GM12872 (cell line): Measurements from ENCODE around the gene BACE1-AS.

Source experiments
- TF ChIP-seq, protein P1 (sequence below): IDR thresholded peaks from 3 replicates; pipeline ENCODE4 v1.5.1; 2011; ENCODE audit warnings: low read depth, mild to moderate bottlenecking, low read length, moderate library complexity; ENCODE audit not compliant: insufficient read depth

Gene BACE1-AS

GRCh38 chr11:117259417-117259816, 31.7 kb upstream of the BACE1-AS start:
- TF ChIP-seq, protein P1, sequence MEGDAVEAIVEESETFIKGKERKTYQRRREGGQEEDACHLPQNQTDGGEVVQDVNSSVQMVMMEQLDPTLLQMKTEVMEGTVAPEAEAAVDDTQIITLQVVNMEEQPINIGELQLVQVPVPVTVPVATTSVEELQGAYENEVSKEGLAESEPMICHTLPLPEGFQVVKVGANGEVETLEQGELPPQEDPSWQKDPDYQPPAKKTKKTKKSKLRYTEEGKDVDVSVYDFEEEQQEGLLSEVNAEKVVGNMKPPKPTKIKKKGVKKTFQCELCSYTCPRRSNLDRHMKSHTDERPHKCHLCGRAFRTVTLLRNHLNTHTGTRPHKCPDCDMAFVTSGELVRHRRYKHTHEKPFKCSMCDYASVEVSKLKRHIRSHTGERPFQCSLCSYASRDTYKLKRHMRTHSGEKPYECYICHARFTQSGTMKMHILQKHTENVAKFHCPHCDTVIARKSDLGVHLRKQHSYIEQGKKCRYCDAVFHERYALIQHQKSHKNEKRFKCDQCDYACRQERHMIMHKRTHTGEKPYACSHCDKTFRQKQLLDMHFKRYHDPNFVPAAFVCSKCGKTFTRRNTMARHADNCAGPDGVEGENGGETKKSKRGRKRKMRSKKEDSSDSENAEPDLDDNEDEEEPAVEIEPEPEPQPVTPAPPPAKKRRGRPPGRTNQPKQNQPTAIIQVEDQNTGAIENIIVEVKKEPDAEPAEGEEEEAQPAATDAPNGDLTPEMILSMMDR, result no peak

GRCh38 chr11:117265745-117266144, 25.4 kb upstream of the BACE1-AS start:
- TF ChIP-seq, protein P1, result no peak

DNA sequence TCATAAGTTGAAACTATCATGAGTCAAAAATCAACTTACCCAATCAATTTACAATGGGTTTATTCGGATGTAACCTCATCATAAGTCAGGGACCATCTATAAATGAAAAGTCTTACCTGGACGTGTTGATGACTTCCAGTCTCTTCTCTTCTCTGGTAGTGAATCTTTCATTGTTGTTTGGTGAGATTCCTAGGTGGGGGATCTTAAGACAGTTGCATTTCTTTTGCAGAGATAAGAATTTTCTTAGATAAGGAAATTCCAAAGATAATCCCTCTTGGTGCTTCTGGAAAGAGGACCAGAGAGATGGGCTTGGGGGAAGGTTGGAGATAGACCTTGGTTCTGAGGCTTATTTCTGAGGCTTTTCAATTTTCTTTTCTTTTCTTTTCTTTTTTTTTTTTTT, 21.3 kb upstream of the BACE1-AS start:
- TF ChIP-seq, protein P1, result no peak

DNA sequence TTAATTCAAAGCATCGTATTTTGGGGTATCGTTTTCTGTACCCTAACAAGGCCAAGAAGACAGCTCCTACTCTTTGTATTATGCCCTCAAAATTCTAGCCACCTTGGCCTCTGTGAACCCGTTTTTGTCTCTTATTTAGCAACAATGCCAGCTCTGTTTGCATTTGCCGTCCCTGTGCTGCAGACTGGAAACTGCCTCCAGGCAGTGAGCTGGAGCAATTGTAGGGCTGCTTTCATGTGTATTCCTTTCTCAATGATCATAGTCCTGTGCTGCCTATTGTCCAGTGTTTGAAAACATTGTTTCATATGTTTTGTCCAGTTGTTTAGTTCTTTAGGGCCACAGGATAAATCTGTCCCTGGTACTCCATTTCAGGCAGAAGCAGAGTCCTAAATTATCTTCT, 19.9 kb upstream of the BACE1-AS start:
- TF ChIP-seq, protein P1, result no peak

- TF ChIP-seq, protein P1, result no peak
These were observed 17.4 kb upstream of the BACE1-AS start for GRCh38 chr11:117273550-117274289.

GRCh38 chr11:117278347-117278746, 12.8 kb upstream of the BACE1-AS start:
- TF ChIP-seq, protein P1, result no peak

DNA sequence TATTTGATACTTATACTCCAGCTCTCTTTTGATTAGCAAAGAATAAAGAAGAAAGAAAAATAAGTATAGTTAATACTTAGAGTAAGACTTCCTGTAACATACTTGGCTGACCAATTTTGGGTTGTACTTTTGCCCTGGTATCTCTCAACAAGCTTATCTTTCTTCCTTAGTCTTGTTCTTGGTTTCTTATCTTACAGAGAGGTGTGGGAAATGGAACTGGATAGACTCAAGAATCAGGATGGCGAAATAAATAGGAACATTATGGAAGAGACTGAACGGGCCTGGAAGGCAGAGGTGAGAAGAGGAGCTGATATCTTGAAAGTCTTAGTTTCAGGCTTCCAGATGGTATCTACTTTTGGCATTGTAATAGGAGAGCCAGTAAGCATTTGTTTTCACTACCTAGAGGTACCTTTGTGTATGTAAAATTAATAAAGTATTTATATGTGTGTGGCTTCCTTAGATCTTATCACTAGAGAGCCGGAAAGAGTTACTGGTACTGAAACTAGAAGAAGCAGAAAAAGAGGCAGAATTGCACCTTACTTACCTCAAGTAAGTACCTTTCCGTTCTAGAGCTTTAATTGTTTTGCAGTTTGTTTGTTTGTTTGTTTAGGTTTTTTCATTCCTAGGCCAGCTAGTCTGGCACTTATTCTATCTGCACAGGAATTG, 11.3 kb upstream of the BACE1-AS start:
- TF ChIP-seq, protein P1, result no peak
